NCI-H128 (cell line): ENCODE data around the gene PPP2R2D.
"Not testable (repeated sequence)": the region's sequence is repeated elsewhere in the genome, so short reads cannot be mapped to it uniquely, and the experiment has no call there.

Source experiments
- DNase-seq: peaks from one replicate; lab custom pipeline; 2025; ENCODE audit not compliant: unreplicated experiment; lab: John Stamatoyannopoulos, UW

The PPP2R2D gene

GRCh38 chr10:131946880-131947279, 46.1 kb downstream of the PPP2R2D start:
- DNase-seq: no peak

DNA sequence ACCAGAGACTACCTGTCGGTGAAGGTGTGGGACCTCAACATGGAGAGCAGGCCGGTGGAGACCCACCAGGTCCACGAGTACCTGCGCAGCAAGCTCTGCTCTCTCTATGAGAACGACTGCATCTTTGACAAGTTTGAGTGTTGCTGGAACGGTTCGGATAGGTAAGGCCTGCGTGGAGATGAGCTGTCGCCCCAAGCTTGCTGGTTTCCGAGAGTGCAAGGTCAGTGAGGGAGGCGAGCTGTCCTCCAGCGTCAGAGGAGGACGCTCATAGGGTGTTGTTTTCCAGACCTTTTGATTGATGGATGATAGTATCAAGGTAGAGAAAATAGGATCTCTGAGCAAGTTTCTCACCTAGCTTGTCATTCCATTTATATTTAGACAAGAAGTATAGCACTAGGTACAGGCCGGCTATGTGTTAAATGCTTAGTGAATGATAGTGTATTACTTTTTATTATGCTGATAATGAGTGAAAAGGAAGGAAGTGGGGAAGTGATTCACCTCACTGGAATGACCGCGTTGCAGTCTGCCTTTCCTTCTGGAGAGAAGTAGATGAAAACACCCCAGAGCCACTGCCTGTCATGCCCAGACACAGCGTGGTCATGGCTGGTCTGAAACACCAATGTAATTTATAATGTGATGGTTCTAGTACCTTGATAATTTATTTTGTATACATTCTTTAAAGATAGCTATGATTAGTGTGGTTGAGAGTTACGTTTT, 47.0 kb downstream of the PPP2R2D start:
- no peak for DNase-seq

DNA sequence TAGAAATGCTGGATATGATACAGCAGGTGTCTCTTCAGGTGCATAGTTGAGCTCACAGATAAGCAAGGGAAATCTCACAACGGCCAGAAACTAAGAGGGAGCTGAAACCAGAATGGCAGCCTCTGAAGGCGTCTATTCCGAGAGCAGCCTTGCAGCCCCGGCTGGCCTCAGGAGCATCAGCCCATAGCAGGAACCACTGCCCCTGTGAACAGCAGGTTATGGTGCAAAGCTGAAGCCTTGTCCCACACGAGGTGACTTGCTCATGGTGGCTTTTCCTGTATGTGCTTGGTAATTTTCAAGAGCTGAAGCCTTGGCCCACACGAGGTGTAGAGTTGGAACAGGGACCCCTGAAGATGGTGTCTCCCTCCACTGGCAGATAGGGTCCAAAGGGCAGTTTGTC, 47.7 kb downstream of the PPP2R2D start:
- no peak for DNase-seq

DNA sequence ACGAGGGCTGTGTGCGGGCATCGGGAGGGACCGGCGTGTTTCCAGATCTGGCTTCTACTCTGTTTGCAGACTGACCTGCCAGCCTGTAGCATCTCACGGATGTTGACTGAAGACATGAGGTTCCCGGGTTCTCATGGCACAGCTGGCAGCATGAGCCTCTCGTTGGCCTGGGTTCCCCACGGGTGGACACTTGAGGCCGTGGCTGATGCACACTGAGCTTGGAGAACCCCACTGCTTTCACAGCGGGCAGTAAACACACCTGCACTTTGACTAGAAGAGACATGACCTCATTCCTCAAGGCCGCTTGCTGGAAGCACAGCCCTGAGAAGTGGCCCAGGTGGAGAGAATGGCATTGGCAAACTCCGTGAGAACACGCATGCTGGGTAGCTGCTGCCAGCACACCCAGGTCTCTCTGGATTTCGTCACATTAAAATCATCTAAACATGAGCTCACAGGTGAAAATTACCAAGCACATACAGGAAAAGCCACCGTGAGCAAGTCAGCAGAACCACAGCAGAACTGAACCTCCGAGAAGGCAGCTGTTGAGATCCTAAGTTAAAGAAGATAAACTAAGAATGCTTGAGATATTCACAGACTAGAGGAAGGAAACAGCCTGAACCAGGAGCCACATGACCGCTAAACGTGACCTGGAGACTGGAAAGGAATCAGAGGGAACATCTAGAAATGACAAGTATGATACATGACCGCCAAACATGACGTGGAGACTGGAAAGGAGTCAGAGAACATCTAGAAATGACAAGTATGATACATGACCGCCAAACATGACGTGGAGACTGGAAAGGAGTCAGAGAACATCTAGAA, 48.4 kb downstream of the PPP2R2D start:
- DNase-seq: no peak

GRCh38 chr10:131949908-131950307, 49.1 kb downstream of the PPP2R2D start:
- not testable (repeated sequence) for DNase-seq

- DNase-seq: no peak
Observed at GRCh38 chr10:131954356-131954965, 53.7 kb downstream of the PPP2R2D start.

DNA sequence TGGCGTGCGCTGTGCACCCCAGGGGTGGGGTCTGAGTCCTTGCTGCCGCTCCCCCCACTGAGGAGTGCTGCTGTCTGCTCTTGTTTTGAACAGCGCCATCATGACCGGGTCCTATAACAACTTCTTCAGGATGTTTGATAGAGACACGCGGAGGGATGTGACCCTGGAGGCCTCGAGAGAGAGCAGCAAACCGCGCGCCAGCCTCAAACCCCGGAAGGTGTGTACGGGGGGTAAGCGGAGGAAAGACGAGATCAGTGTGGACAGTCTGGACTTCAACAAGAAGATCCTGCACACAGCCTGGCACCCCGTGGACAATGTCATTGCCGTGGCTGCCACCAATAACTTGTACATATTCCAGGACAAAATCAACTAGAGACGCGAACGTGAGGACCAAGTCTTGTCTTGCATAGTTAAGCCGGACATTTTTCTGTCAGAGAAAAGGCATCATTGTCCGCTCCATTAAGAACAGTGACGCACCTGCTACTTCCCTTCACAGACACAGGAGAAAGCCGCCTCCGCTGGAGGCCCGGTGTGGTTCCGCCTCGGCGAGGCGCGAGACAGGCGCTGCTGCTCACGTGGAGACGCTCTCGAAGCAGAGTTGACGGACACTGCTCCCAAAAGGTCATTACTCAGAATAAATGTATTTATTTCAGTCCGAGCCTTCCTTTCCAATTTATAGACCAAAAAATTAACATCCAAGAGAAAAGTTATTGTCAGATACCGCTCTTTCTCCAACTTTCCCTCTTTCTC, 55.0 kb downstream of the PPP2R2D start:
- DNase-seq: no peak

DNA sequence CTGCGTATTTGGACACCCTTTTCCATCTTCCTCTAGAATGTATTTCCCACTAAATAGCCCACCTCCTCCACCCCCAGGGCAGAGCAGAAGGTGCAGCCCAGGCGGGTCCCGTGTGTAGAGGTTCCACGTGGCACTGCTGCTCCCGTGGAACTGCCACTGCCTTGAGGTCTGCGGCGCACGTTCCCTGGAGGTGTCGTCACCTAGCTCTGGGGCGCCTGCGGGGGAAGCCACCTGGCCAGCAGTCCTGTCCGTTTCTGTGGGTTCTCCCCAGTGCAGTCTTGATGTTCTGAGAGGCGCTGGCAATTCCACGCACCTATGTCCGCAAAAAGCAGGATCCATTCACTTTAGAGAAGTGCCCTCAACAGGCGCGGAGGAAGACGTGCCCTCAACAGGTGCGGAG, 59.0 kb downstream of the PPP2R2D start:
- no peak for DNase-seq

DNA sequence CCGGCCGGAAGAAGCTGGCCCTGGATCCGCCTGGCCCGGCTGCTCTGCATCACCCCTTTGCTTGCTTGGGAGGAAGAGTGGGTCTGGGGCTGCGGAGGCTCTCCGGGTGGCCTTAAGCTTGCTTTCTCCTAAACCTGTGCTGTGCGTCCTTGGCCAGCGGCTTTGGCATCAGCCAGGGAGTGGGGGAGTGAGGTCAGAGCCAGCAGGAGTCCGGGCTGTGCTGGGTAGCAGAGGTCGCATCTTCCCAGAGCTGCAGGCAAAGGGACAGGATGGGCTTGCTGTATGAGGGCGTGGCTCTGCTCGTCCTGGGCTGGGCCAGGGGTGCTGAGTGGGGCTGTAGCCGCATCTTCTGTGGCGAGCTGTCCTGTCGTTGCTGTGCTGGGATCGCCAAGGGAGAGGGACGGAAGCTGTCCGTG, 59.8 kb downstream of the PPP2R2D start:
- DNase-seq: no peak

- DNase-seq: no peak
Observed at GRCh38 chr10:131961047-131961776, 60.4 kb downstream of the PPP2R2D start.

- DNase-seq: no peak
Observed at GRCh38 chr10:131961777-131962662, 61.2 kb downstream of the PPP2R2D start.

- no peak for DNase-seq
Observed at GRCh38 chr10:131963350-131963749, 62.5 kb downstream of the PPP2R2D start.

DNA sequence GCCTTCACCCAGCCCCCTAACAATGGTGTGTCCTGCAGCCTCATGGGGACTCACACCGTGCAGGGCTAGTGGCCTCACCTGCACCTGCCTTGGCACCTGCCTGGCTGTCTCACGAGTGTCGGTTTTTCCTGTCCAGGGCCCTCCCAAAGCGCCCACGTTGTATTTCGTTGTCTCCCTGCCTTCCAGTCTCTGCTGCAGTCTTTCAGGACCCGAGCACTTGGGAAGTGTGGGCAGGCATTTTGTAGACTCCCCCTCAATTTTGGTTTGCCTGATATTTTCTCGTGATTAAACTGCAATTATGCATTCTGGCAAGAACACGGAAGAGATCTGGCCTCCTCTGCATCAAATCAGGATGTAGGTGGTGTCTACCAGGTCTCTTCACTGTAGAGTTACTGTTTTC, 63.0 kb downstream of the PPP2R2D start:
- no peak for DNase-seq

DNA sequence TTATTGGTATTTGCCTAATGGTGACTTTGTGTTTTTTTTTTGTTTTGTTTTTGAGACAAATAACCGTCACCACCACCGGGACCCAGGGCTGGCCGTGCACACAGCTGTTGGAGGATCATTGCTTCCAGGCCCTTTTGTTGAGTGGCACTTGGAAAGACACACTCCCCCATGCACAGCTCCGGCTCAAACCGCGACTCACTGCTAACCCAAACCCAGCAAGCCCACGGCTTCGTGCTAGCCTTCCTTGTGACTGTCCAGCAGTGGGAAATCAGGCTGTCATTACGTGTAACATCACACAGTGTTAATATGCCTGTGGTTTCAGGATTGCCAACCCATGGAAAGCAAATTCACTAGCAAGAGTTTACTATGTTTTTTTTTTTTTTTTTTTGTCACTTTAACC, 63.5 kb downstream of the PPP2R2D start:
- DNase-seq: no peak

DNA sequence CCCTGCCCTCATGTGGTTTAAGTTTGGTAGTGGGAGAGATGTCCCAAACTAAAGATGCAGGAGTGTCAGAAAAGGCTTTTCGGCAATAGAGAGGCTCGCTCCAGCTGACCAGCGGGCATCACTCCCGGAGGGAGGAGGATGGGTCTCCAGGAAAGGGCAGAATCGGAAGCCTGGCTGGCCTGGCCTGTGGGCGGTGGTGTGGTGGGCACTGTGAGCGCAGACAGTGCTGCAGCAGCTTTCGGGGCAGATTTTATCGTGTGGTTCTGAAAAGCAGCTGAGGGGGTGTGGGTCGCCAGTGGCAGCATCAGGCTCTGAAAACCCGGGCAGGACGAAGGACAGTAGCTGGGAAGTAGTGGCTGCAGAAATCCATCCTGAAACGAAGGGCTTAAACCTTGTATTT, 68.1 kb downstream of the PPP2R2D start:
- no peak for DNase-seq

DNA sequence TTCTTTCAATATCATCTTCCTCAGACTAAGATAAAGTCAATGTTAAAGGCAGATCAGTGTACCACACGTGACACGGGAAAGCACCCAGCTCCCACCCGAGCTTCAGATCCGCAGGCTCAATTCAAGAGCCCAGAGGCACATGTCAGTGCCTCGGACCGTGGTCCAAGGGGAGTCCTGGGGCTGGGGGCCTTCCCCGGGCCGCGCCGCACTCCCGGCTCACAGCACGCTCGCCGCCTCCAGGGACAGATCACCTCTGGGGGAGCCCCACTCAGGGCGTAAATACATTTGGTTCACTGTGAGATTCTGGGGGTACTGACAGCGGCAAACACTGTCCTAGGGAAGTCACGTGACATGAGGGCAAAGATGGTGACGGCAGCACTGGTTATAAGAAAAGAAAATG, 70.1 kb downstream of the PPP2R2D start:
- no peak for DNase-seq

GRCh38 chr10:131971591-131971990, 70.8 kb downstream of the PPP2R2D start:
- DNase-seq: no peak

DNA sequence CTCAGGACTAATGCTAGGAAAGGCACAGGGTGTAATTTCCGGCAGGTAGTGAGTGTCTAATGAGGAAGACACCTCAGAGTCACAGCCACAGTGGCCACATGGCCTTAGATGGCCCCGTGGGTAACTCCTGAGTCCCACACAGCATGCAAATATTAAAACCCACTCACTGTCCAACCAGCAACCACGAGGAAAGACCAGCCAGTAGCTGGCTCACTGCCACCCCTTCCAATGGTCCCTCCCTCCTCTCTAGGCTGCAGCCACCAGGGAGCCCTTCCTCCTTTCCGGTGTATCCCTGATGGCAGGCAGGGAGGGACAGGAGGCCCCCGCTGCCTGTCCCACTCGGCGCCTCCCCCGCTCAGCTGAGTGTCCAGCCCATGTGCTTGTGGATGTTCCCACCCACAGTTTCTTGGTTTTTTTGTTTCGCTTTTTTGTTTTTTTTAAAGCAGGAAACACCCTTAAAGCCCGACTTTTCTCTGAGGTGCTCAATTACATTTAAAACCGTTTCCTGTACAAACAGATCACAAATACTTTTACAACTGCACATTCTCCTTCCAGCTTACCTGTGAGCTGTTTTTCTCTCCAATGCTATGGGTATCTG, 71.8 kb downstream of the PPP2R2D start:
- no peak for DNase-seq
